SK-N-SH treated with all-trans-retinoic acid at 6 μM for 48 hours (cell line): Measurements from ENCODE around the gene EIF4G1.

Experiments
- ARNTL ChIP-seq: fragments of 450-650 bp; formaldehyde crosslinking; IDR thresholded peaks from 2 replicates; pipeline ENCODE4 v1.5.0; 2020; ENCODE audit warnings: low read depth, mild to moderate bottlenecking, moderate library complexity, borderline replicate concordance
- ESRRG ChIP-seq: fragments of 250-450 bp; sonication (Bioruptor Pico); IDR thresholded peaks from 2 replicates; pipeline ENCODE4 v1.6.1; 2021; ENCODE audit warnings: mild to moderate bottlenecking
- ISL1 ChIP-seq: fragments of 250-450 bp; sonication (Bioruptor Pico); IDR thresholded peaks from 2 replicates; pipeline ENCODE4 v2.1.2; 2022; ENCODE audit warnings: mild to moderate bottlenecking, moderate library complexity
- OSR1 ChIP-seq: fragments of 250-450 bp; sonication (Bioruptor Pico); IDR thresholded peaks from 2 replicates; pipeline ENCODE4 v1.8.0; 2022; ENCODE audit warnings: moderate library complexity, mild to moderate bottlenecking, inconsistent platforms
- RARB ChIP-seq: fragments of 250-450 bp; sonication (Bioruptor Pico); IDR thresholded peaks from 2 replicates; pipeline ENCODE4 v1.8.0; 2021; ENCODE audit warnings: mild to moderate bottlenecking, moderate library complexity
- TOX ChIP-seq: fragments of 250-450 bp; sonication (Bioruptor Pico); IDR thresholded peaks from 2 replicates; pipeline ENCODE4 v1.8.0; 2021; ENCODE audit warnings: mild to moderate bottlenecking, moderate library complexity, borderline replicate concordance
- ZFP30 ChIP-seq: fragments of 450-650 bp; formaldehyde crosslinking; IDR thresholded peaks from 2 replicates; pipeline ENCODE4 v1.5.0; 2022; ENCODE audit warnings: mild to moderate bottlenecking, moderate library complexity
- TF ChIP-seq, protein P1 (sequence below): fragments of 250-450 bp; sonication (Bioruptor Pico); IDR thresholded peaks from 2 replicates; pipeline ENCODE4 v1.5.1; 2020; ENCODE audit warnings: low read depth, mild to moderate bottlenecking, moderate library complexity

DNA sequence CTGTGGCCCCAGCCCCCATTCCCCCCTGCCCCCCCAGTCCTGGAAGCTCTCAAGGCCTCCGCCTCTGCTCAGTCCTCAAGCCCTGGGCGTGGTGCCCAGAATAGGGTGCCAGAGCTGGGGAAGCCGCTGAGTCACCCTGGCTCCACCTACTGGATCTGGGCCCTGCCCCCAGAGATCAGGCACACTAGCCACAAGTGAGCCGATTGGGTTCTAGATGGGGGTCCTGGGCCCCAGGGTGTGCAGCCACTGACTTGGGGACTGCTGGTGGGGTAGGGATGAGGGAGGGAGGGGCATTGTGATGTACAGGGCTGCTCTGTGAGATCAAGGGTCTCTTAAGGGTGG lies 5.7 kb downstream of the EIF4G1 start:
- TF ChIP-seq ESRRG (no peak), OSR1 (CRISPR knock-in tag) (no peak), ARNTL (CRISPR knock-in tag) (no peak), TOX (no peak), RARB (CRISPR knock-in tag) (no peak), ZFP30 (no peak), ISL1 (no peak)
- TF ChIP-seq, protein P1, sequence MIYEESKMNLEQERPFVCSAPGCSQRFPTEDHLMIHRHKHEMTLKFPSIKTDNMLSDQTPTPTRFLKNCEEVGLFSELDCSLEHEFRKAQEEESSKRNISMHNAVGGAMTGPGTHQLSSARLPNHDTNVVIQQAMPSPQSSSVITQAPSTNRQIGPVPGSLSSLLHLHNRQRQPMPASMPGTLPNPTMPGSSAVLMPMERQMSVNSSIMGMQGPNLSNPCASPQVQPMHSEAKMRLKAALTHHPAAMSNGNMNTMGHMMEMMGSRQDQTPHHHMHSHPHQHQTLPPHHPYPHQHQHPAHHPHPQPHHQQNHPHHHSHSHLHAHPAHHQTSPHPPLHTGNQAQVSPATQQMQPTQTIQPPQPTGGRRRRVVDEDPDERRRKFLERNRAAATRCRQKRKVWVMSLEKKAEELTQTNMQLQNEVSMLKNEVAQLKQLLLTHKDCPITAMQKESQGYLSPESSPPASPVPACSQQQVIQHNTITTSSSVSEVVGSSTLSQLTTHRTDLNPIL (CRISPR knock-in tag) = no peak
